Gastroesophageal sphincter (tissue), 3 donors: ENCODE data around the gene RPL27.

Source experiments
- CTCF ChIP-seq, 4 experiments: fragments of 200-600 bp in 2 of 4; fragments of 450-650 bp in 2 of 4; sonication (generic) in 1 of 4; IDR thresholded peaks; one replicate each; pipeline ENCODE4 v1.5.1; 2017 to 2019; ENCODE audit warnings: antibody characterized with exemption in 4 of 4, mild to moderate bottlenecking in 2 of 4, moderate library complexity in 2 of 4
- POLR2AphosphoS5 ChIP-seq: sonication (generic); formaldehyde crosslinking; IDR thresholded peaks from one replicate; pipeline ENCODE4 v1.6.1; 2017; ENCODE audit warnings: antibody characterized with exemption

GRCh38 chr17:43016216-43016615 lies 18.0 kb downstream of the RPL27 start:
- TF ChIP-seq CTCF (IDR thresholded peaks at IDR 0.05) (no peak), POLR2AphosphoS5 (no peak)
